Measurements from ENCODE around the gene ITGBL1.

Gene ITGBL1

GRCh38 chr13:101452519-101453485, at the start of gene ITGBL1:
Gene ITGBL1, plus strand, starts transcription at chr13:101452675. Its CDS starts 159 bp downstream, at chr13:101452834.
- peak in 11 of 42 donors; percentile 3 to 48 (median 11) for DNase-seq
- intact Hi-C loops (cut with DNase I): no loop called here

GRCh38 chr13:101406791-101407190, 45.7 kb upstream of the ITGBL1 start:
- DNase-seq: no peak
- intact Hi-C loops (cut with DNase I): no loop called here

GRCh38 chr13:101408154-101408553, 44.3 kb upstream of the ITGBL1 start:
- intact Hi-C loops (cut with DNase I): no loop called here
- no peak for DNase-seq

- intact Hi-C loops (cut with DNase I): no loop called here
- no peak for DNase-seq
Measured at GRCh38 chr13:101408992-101409656, 43.4 kb upstream of the ITGBL1 start.

- no peak for DNase-seq
- intact Hi-C loops (cut with DNase I): no loop called here
Measured at GRCh38 chr13:101412076-101412475, 40.4 kb upstream of the ITGBL1 start.

GRCh38 chr13:101415358-101416174, 36.9 kb upstream of the ITGBL1 start:
- DNase-seq: peak in 37 of 42 donors; percentile 4 to 73 (median 45)
- intact Hi-C loops (cut with DNase I): no loop called here

GRCh38 chr13:101416181-101417042, 36.1 kb upstream of the ITGBL1 start, which contains the start of gene NALCN:
Gene NALCN, minus strand, starts transcription at chr13:101416508. Its CDS starts 17,382 bp downstream, at chr13:101399126.
- peak; percentile 9 to 82 (median 66) for DNase-seq

GRCh38 chr13:101417043-101417406, 35.5 kb upstream of the ITGBL1 start:
- peak in 4 of 42 donors; percentile 25 to 55 (median 40) for DNase-seq

More at GRCh38 chr13:101416181-101417042, 36.1 kb upstream of the ITGBL1 start, which contains the start of gene NALCN:
- intact Hi-C loops (cut with DNase I): no loop called here

GRCh38 chr13:101417501-101417900, 35.0 kb upstream of the ITGBL1 start:
- intact Hi-C loops (cut with DNase I): no loop called here

More at GRCh38 chr13:101417043-101417406, 35.5 kb upstream of the ITGBL1 start:
- intact Hi-C loops (cut with DNase I): no loop called here

GRCh38 chr13:101423872-101424271, 28.6 kb upstream of the ITGBL1 start:
- peak in 2 of 42 donors; percentile 14 to 32 for DNase-seq
- intact Hi-C loops (cut with DNase I): no loop called here

More at GRCh38 chr13:101417501-101417900, 35.0 kb upstream of the ITGBL1 start:
- DNase-seq: no peak

- intact Hi-C loops (cut with DNase I): no loop called here
- peak in 41 of 42 donors; percentile 32 to 88 (median 72) for DNase-seq
Measured at GRCh38 chr13:101424381-101425155, 27.9 kb upstream of the ITGBL1 start.

- peak in 3 of 42 donors; percentile 33 to 51 (median 34) for DNase-seq
- intact Hi-C loops (cut with DNase I): no loop called here
Measured at GRCh38 chr13:101425156-101425471, 27.4 kb upstream of the ITGBL1 start.

- intact Hi-C loops (cut with DNase I): no loop called here
- DNase-seq: no peak
Measured at GRCh38 chr13:101425623-101426022, 26.9 kb upstream of the ITGBL1 start.

- DNase-seq: no peak
Measured at GRCh38 chr13:101429733-101430132, 22.7 kb upstream of the ITGBL1 start.

GRCh38 chr13:101433895-101434294, 18.6 kb upstream of the ITGBL1 start:
- DNase-seq: no peak
- intact Hi-C loops (cut with DNase I): no loop called here

More at GRCh38 chr13:101429733-101430132, 22.7 kb upstream of the ITGBL1 start:
- intact Hi-C loops (cut with DNase I): no loop called here

GRCh38 chr13:101434486-101434885, 18.0 kb upstream of the ITGBL1 start:
- intact Hi-C loops (cut with DNase I): no loop called here
- no peak for DNase-seq

- intact Hi-C loops (cut with DNase I): no loop called here
- DNase-seq: no peak
Measured at GRCh38 chr13:101447852-101448251, 4.6 kb upstream of the ITGBL1 start.

All from head of caudate nucleus (tissue), 42 donors.